ENCODE measurements around the gene PRKACA. TPM values are rescaled to one million over a fixed set of nuclear protein-coding genes. Genes with fewer than 3 reads are reported as not detected.
A peak's percentile ranks its signal among the peaks of the same experiment; 100 is the strongest.

The PRKACA gene
- total RNA-seq, 4 donors from 2014 or later = 45.9 to 53.7 (median 49.2) TPM

- peak in 1 of 2 donors; percentile 55 for DNase-seq (ENCODE audit: low spot score in 2 of 2)
- 0% methylated on average over 32 to 52 of the region's 72 CpGs for WGBS, 2 donors
- peak overlapping the region; percentile 74 for H3K4me3 ChIP-seq (ENCODE audit: low read depth, poor library complexity, severe bottlenecking)
- no peak for TF ChIP-seq POLR2A (IDR thresholded peaks at IDR 0.05)
- intact Hi-C loops (cut with DNase I; ENCODE audit: low total_unique reads) = no loop called here
Measured at GRCh38 chr19:14091081-14091812, 26.3 kb downstream of the PRKACA start.

- peak within 1 kb of the TSS; percentile 74 for H3K4me3 ChIP-seq (ENCODE audit: low read depth, poor library complexity, severe bottlenecking)
- DNase-seq (ENCODE audit: low spot score in 2 of 2) = peak; percentile 87 to 98
- TF ChIP-seq CTCF (IDR thresholded peaks at IDR 0.05) (no peak), POLR2A (IDR thresholded peaks at IDR 0.05) (no peak)
- WGBS, 2 donors = 1 to 2% methylated on average over 25 to 51 of the region's 65 CpGs
- intact Hi-C loops (cut with DNase I; ENCODE audit: low total_unique reads) = no loop called here
Measured at GRCh38 chr19:14090509-14091080, 27.0 kb downstream of the PRKACA start, which contains the start of gene SAMD1. Gene SAMD1 (minus strand): TSS chr19:14090751.

GRCh38 chr19:14089662-14090508 lies 27.7 kb downstream of the PRKACA start:
- peak overlapping the region; percentile 36 for H3K4me3 ChIP-seq (ENCODE audit: low read depth, poor library complexity, severe bottlenecking)
- TF ChIP-seq CTCF (IDR thresholded peaks at IDR 0.05) = no peak
- no peak for TF ChIP-seq POLR2A (IDR thresholded peaks at IDR 0.05)
- intact Hi-C loops (cut with DNase I; ENCODE audit: low total_unique reads) = no loop called here
- 0 to 1% methylated on average over 3 to 56 of the region's 142 CpGs for WGBS, 2 donors
- DNase-seq (ENCODE audit: low spot score in 2 of 2) = peak in 1 of 2 donors; percentile 89

GRCh38 chr19:14089412-14089661 lies 28.2 kb downstream of the PRKACA start:
- intact Hi-C loops (cut with DNase I; ENCODE audit: low total_unique reads) = no loop called here
- 14 to 19% methylated on average over 14 to 16 of the region's 16 CpGs for WGBS, 2 donors

GRCh38 chr19:14088634-14089411 lies 28.7 kb downstream of the PRKACA start:
- intact Hi-C loops (cut with DNase I; ENCODE audit: low total_unique reads) = no loop called here
- no peak overlapping the region for H3K4me3 ChIP-seq (ENCODE audit: low read depth, poor library complexity, severe bottlenecking)
- TF ChIP-seq CTCF (IDR thresholded peaks at IDR 0.05) (no peak), POLR2A (IDR thresholded peaks at IDR 0.05) (no peak)
- 83 to 87% methylated on average over 30 of the region's 30 CpGs for whole genome bisulfite sequencing, 2 donors
- DNase-seq (ENCODE audit: low spot score in 2 of 2) = peak in 1 of 2 donors; percentile 86

More at GRCh38 chr19:14089412-14089661, 28.2 kb downstream of the PRKACA start:
- DNase-seq (ENCODE audit: low spot score in 2 of 2) = no peak
- TF ChIP-seq CTCF (IDR thresholded peaks at IDR 0.05) (no peak), POLR2A (IDR thresholded peaks at IDR 0.05) (no peak)
- peak overlapping the region; percentile 16 for H3K4me3 ChIP-seq (ENCODE audit: low read depth, poor library complexity, severe bottlenecking)
